ENCODE measurements around the gene SLC34A3.

DNA sequence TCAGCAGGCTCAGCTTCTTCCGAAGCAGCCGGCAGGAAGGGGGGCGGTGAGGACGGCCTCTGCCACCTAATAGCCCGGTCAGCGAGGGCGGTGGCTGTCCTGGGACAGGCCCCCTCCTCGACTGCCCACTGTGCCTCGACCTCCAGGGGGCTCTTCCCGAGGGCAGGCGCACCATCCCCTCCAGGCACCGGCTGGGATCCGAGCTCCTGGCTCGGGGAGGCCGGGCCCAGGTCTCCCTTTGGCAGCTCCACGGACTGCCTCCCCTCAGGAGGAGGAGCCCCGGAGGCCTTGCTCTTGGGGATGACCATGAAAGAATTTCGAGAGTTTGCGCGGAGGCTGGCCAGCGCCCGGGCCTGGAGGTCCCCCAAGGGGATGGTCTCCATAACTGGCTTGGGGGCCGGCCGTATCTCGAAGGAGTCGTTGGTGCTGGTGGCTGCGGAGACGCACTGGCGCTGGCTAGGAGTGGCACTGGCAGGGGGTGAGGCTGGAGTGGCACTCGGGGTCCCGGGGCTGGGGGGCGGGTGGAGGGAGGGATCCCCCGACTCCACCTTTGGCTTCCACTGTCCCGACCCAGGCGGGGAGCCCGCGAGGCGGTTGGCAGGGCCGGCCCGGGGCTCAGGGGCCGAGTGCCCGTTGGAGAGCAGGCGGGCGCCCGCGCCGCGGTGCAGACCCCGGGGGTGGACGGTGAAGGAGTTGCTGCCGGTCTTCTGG is 31.1 kb upstream of the SLC34A3 start:
- TF ChIP-seq CTCF (conservative IDR thresholded peaks at IDR 0.05; ENCODE audit: low read depth, low read length) (no peak), EZH2 (IDR thresholded peaks at IDR 0.05; ENCODE audit: borderline replicate concordance, low read depth, low read length, poor library complexity, severe bottlenecking) (no peak)

Data from A673 (cell line).